Placental epithelial cell (primary cell): ENCODE data around the gene ARFGAP2. TPM values are rescaled to one million over a fixed set of nuclear protein-coding genes. Genes with fewer than 3 reads are reported as not detected.

Experiments used
- small RNA-seq: library from RNA; depleted of rRNA; stranded (forward); fragments of <200 nt; gene quantifications from one replicate; pipeline ENCODE3, GENCODE V24; 2012
- total RNA-seq: library from RNA; depleted of rRNA; stranded (reverse); fragments of >200 nt; gene quantifications from 2 replicates; pipeline ENCODE4 v1.2.3, GENCODE V29; 2012

Gene ARFGAP2
- total RNA-seq: 155 and 205 TPM in 2 replicates

DNA sequence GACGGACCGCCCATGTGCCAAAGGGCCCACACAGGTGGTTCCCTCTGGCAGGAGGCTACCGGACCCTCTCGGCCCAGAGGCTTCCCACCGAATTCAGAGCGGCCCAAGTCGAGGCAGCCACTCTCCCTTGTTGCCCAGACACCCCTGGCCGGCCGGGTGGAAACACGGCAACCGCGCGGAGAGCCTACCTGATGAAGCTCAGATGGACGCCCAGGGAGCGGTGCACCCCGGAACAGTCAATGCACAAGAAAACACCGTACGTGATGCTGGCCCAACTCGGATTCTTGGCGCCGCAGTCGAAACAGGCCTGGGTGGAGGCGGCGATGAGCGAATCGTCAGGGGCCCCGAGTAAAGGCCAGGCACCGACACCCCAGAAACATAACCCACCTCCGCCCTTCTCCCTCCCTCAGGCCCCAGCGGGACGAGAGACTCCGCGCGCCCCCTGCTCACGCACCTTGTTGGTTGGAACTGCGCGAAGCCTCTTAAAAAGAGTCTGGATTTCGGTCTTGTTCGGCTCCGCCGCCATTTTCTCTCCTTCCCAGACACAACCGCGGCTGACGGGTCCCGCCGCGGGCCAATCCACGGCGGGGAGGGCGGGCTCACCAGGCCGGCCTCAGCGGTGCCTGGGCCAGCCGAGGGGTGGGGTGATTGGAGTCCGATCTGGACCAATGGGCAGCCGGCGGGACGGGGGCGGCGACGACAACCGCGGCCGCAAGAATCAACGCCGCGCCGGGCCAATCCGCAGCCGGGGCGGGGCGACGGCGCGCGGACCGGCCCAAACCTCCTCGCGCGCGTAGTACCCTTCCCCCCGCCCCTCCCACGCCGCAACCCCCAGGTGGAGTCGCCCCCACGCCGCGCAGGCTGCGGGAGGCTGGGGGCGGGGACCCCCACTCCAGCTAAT, at the start of gene ARFGAP2:
ARFGAP2 (minus strand) TSS at position 552 of the 901 bp plus-strand sequence; CDS start at position 526, 26 bp downstream.

DNA sequence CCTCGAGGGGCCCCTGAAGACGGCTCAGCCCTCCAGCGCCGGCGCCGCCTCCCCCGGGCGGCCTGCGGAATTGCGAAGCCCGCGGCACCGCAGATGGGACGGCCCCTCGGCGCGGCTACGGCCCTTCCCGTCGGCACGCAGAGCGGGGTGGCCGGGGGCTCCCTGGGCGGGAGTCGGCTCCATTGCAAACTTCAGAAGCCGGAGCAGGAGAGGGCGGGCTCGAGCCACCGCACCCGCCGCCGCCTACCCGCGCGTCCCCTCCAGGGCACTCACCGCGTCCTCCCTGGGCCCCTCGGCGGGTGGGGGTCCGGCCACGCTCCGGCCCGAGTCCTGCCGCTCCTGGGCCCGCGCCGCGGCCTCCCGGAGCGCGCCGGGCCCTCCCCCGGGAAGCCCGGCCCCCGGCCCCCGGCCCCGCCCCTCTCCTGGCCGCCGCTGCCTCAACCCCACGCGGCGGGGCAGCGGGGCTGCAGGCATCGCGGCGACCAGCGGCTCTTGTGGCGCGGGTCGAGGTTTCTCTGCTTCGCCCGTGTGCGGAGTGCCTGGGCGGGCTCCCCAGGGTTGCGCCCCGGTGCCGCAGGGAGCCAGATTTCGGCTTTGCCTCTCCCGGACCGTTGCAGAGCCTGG, 9.5 kb upstream of the ARFGAP2 start, which contains the start of gene PACSIN3:
PACSIN3 (minus strand) TSS at position 359 of the 624 bp plus-strand sequence. CDS start 3,707 bp downstream, outside the sequence.

Small RNA genes within 50 kb of the gene (small RNA-seq; reads per million reads assigned to genes)
- gene MIR6745: not detected

Other genes with a start within 250 kb of the ARFGAP2 start
- 29.2 and 29.8 TPM in 2 replicates for gene CSTPP1, start 240.1 kb downstream of the ARFGAP2 start, total RNA-seq
- gene PACSIN3, start 9.6 kb upstream of the ARFGAP2 start, total RNA-seq: 122 and 129 TPM in 2 replicates
- 71.1 and 89.3 TPM in 2 replicates for gene DDB2, start 38.1 kb upstream of the ARFGAP2 start, total RNA-seq
- 38.4 and 54.6 TPM in 2 replicates for gene ACP2, start 71.9 kb upstream of the ARFGAP2 start, total RNA-seq
- 12.2 and 13.2 TPM in 2 replicates for gene NR1H3, start 81.1 kb upstream of the ARFGAP2 start, total RNA-seq
- gene MADD, start 93.3 kb upstream of the ARFGAP2 start, total RNA-seq: 32.8 and 39.3 TPM in 2 replicates
- not detected in 2 replicates for gene MYBPC3, start 175.8 kb upstream of the ARFGAP2 start, total RNA-seq
- not detected in 2 replicates for gene SPI1, start 201.7 kb upstream of the ARFGAP2 start, total RNA-seq
- 51.0 and 138 TPM in 2 replicates for gene SLC39A13, start 231.7 kb upstream of the ARFGAP2 start, total RNA-seq
- gene PSMC3, start 249.6 kb upstream of the ARFGAP2 start, total RNA-seq: 122 and 195 TPM in 2 replicates